ENCODE measurements around the gene DCAF4. TPM values are rescaled to one million over a fixed set of nuclear protein-coding genes. Genes with fewer than 3 reads are reported as not detected.

Gene DCAF4
- total and polyA plus RNA-seq, 8 donors: 11.8 to 27.7 (median 17.5) TPM

DNA sequence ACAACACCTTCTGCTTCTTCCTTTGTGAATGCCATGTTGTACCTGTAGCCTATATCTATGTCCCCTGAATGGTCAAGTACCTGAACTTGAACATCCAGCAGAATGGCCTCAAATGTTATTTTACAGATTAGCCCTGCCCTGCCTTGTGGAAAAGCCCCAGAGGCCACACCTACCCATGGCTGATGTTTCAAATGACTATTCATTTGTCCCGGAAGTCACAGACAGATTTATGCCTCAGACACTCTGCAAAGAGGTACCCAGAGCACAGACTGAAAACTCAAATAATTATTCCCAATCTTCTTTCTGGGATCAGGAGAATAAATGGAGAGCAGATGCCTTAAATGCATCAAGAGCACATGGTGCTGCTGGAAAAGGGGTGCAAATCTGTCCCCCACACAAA lies 19.4 kb upstream of the DCAF4 start:
- H3K36me3 ChIP-seq: no peaks in the 10 kb centered on the region
- TF ChIP-seq, protein P1, sequence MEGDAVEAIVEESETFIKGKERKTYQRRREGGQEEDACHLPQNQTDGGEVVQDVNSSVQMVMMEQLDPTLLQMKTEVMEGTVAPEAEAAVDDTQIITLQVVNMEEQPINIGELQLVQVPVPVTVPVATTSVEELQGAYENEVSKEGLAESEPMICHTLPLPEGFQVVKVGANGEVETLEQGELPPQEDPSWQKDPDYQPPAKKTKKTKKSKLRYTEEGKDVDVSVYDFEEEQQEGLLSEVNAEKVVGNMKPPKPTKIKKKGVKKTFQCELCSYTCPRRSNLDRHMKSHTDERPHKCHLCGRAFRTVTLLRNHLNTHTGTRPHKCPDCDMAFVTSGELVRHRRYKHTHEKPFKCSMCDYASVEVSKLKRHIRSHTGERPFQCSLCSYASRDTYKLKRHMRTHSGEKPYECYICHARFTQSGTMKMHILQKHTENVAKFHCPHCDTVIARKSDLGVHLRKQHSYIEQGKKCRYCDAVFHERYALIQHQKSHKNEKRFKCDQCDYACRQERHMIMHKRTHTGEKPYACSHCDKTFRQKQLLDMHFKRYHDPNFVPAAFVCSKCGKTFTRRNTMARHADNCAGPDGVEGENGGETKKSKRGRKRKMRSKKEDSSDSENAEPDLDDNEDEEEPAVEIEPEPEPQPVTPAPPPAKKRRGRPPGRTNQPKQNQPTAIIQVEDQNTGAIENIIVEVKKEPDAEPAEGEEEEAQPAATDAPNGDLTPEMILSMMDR (IDR thresholded peaks at IDR 0.05): no peak
- no peak overlapping the region for H3K4me3 ChIP-seq
- H3K27me3 ChIP-seq: peaks cover 0 to 14% of the 10 kb centered on the region in 2 donors
- intact Hi-C loops (cut with DNase I): loop anchor here in 1 of 2 donors (10.0 kb wide), 1 partner anchor 392 kb away; no protein-coding TSS in a partner anchor
- no peak overlapping the region for H3K27ac ChIP-seq
- H3K9me3 ChIP-seq: no peaks in the 10 kb centered on the region
- DNase-seq: no peak
- no peaks in the 10 kb centered on the region for H3K4me1 ChIP-seq
- no peak for ATAC-seq

DNA sequence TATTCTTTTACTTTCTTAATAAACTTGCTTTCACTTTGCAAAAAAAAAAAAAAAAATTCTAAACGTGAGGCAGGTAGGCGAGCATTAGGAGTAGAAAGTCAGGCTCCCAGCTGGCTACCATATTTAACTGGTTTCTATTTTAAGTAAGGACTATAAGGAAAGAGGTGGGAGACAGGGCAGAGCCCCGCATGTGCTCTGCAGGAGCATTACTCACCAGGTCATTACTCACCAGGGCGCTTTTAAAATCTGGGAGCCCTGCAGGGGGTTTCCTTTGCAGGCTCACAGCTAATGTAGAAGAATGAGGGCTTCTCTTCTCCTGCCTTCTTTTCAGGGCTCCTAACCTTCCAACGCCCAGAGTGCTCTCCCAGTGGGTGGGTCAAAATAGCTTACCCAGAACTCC lies 18.4 kb upstream of the DCAF4 start:
- H3K27me3 ChIP-seq: peaks cover 0 to 14% of the 10 kb centered on the region in 2 donors
- H3K4me1 ChIP-seq: no peaks in the 10 kb centered on the region
- no peak for DNase-seq
- TF ChIP-seq, protein P1 (IDR thresholded peaks at IDR 0.05): no peak
- no peak overlapping the region for H3K27ac ChIP-seq
- peak; percentile 14 for ATAC-seq
- H3K36me3 ChIP-seq: no peaks in the 10 kb centered on the region
- intact Hi-C loops (cut with DNase I): loop anchor here in 1 of 2 donors (10.0 kb wide), 1 partner anchor 393 kb away; no protein-coding TSS in a partner anchor
- H3K4me3 ChIP-seq: no peak overlapping the region
- no peaks in the 10 kb centered on the region for H3K9me3 ChIP-seq

- Histone ChIP-seq H3K36me3 (no peaks in the 10 kb centered on the region), H3K27me3 (peaks cover 0 to 14% of the 10 kb centered on the region in 2 donors), H3K9me3 (no peaks in the 10 kb centered on the region), H3K4me1 (no peaks in the 10 kb centered on the region), H3K4me3 (no peak overlapping the region), H3K27ac (no peak overlapping the region)
- ATAC-seq (peak; percentile 79), DNase-seq (peak in 2 of 4 donors; percentile 27 to 48)
- TF ChIP-seq, protein P1 (IDR thresholded peaks at IDR 0.05): no peak
- intact Hi-C loops (cut with DNase I): loop anchor here in 1 of 2 donors (10.0 kb wide), 1 partner anchor 394 kb away; no protein-coding TSS in a partner anchor
Measured at GRCh38 chr14:72909163-72909562, 17.1 kb upstream of the DCAF4 start.

DNA sequence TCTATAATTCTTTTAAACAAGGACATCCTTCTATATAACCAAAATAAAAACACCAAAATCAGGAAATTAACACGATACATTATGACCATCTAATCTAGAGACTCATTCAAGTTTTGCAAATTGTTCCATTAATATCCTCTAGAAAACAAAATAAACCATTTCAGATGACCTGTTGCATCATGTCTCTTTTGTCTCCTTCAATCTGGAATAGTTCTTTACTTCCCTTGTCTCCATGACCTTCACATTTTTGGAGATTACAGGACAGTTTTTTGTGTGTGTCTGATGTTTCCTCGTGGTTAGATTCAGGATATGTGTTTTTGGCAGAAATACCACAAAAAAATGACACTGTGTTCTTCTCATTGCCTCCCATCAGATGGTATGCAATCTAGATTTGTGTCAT lies 12.5 kb upstream of the DCAF4 start:
- H3K4me3 ChIP-seq: no peak overlapping the region
- ATAC-seq: no peak
- no peak overlapping the region for H3K27ac ChIP-seq
- no peaks in the 10 kb centered on the region for H3K4me1 ChIP-seq
- TF ChIP-seq, protein P1 (IDR thresholded peaks at IDR 0.05): no peak
- no peak for DNase-seq
- intact Hi-C loops (cut with DNase I): no loop called here
- H3K27me3 ChIP-seq: peaks cover 0 to 15% of the 10 kb centered on the region in 2 donors
- H3K36me3 ChIP-seq: no peaks in the 10 kb centered on the region
- no peaks in the 10 kb centered on the region for H3K9me3 ChIP-seq

- H3K27me3 ChIP-seq: peaks cover 0 to 20% of the 10 kb centered on the region in 2 donors
- no peaks in the 10 kb centered on the region for H3K4me1 ChIP-seq
- TF ChIP-seq, protein P1 (IDR thresholded peaks at IDR 0.05): no peak
- H3K9me3 ChIP-seq: no peaks in the 10 kb centered on the region
- intact Hi-C loops (cut with DNase I): no loop called here
- no peaks in the 10 kb centered on the region for H3K36me3 ChIP-seq
- no peak overlapping the region for H3K27ac ChIP-seq
- ATAC-seq (peak; percentile 21), DNase-seq (no peak)
- H3K4me3 ChIP-seq: no peak overlapping the region
Measured at GRCh38 chr14:72916174-72916573, 10.1 kb upstream of the DCAF4 start.

Measured in left lung (tissue), 10 donors.